CD4-positive, alpha-beta T cell treated with Interleukin-4 for 1 hour (primary cell): ENCODE measurements around the gene ANAPC7.
"Not testable (repeated sequence)": the region's sequence is repeated elsewhere in the genome, so short reads cannot be mapped to it uniquely, and the experiment has no call there.

Source experiments
- DNase-seq, 2 donors: peaks; one replicate each; pipeline ENCODE4 v3.0.0-alpha.2; 2020 to 2022

ANAPC7 gene

GRCh38 chr12:110373962-110374611, 29.4 kb downstream of the ANAPC7 start:
- no peak for DNase-seq

GRCh38 chr12:110373425-110373824, 30.1 kb downstream of the ANAPC7 start:
- DNase-seq, result no peak

GRCh38 chr12:110373025-110373424, 30.5 kb downstream of the ANAPC7 start:
- no peak for DNase-seq

- no peak for DNase-seq
Measured at GRCh38 chr12:110372056-110372425, 31.5 kb downstream of the ANAPC7 start.

GRCh38 chr12:110371408-110372055, 32.0 kb downstream of the ANAPC7 start:
- peak in 1 of 2 donors; percentile 31 for DNase-seq

- DNase-seq, result no peak
Measured at GRCh38 chr12:110370732-110371231, 32.7 kb downstream of the ANAPC7 start.

GRCh38 chr12:110369992-110370391, 33.5 kb downstream of the ANAPC7 start:
- DNase-seq, result no peak

- no peak for DNase-seq
Measured at GRCh38 chr12:110367181-110367864, 36.2 kb downstream of the ANAPC7 start.

- no peak for DNase-seq
Measured at GRCh38 chr12:110366321-110367142, 37.0 kb downstream of the ANAPC7 start.

GRCh38 chr12:110365489-110366320, 37.8 kb downstream of the ANAPC7 start:
- no peak for DNase-seq

- DNase-seq, result no peak
Measured at GRCh38 chr12:110361216-110361615, 42.3 kb downstream of the ANAPC7 start.

- not testable (repeated sequence) for DNase-seq
Measured at GRCh38 chr12:110358384-110359097, 45.0 kb downstream of the ANAPC7 start.

GRCh38 chr12:110355073-110355472, 48.4 kb downstream of the ANAPC7 start:
- peak in 1 of 2 donors; percentile 31 for DNase-seq

GRCh38 chr12:110354172-110354780, 49.2 kb downstream of the ANAPC7 start:
- DNase-seq, result no peak

- DNase-seq, result no peak
Measured at GRCh38 chr12:110353211-110353965, 50.1 kb downstream of the ANAPC7 start.

- no peak for DNase-seq
Measured at GRCh38 chr12:110352401-110352800, 51.1 kb downstream of the ANAPC7 start.

GRCh38 chr12:110351119-110351518, 52.4 kb downstream of the ANAPC7 start:
- DNase-seq, result no peak

- peak; percentile 26 to 32 for DNase-seq
Measured at GRCh38 chr12:110349514-110350151, 53.9 kb downstream of the ANAPC7 start.

- no peak for DNase-seq
Measured at GRCh38 chr12:110349096-110349495, 54.4 kb downstream of the ANAPC7 start.
